IPS-18c (cell line): Measurements from ENCODE around the gene RNF26.

Experiments
- H3K4me3 ChIP-seq: 2 replicates; pipeline ENCODE4 v1.7.0; 2013; ENCODE audit warnings: low read depth, mild to moderate bottlenecking, low read length, moderate library complexity; ENCODE audit not compliant: insufficient read depth
- H3K9me3 ChIP-seq: one replicate; pipeline ENCODE4 v1.6.1; 2013; ENCODE audit warnings: mild to moderate bottlenecking, low read length, moderate library complexity; ENCODE audit not compliant: control insufficient read depth, insufficient read depth

The RNF26 gene

DNA sequence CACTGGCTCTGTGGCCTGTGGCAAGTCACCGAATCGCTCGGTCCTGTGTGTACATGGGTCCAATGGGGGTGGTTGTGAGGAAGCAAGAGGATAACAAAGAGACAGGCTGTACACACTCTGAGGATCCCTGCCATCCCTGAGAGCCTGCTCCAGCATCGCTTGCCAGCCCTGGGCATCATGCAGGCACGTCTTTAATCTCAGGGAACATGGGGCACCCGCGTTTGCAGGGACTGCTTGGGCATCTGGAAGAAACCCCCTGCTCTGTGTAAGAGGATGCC is 7.6 kb downstream of the RNF26 start:
- peaks cover 4% of the 10 kb centered on the region for H3K9me3 ChIP-seq
- H3K4me3 ChIP-seq = no peak overlapping the region

DNA sequence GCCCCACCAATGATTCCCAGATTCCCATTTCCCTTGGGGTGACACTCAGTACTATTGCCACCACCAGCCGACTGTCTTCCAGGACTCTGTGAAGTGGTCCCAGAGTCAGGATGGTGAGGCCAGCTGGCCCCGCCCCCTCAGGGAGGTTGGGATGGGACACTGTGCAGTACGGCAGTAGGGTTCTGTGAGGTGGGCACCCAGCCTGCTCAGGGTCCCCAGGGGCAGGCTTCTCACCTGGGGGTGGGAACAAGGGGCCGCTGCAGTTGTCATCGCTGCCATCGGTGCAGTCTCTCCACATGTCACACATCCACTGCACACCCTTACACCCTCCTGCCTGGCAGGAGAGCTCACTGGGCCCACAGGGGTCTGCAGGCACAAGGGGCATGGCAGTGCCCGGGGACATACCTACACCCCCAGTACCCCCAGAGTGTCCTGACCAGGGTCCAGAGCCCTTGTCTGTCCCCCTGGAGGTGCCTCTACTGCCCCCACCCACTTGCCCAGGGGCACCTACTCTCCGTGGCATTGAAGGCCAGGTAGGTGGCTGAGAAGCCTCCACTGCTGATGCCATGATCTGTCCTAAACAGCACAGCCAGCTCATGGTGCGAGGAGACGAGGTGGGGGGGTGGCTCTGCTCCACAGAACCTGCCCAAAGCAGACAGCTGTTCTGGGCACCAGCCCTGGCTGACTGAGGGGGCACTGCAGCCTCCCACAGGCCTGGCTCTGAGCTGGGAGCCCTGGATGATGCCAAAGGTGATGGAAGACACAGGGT is 8.2 kb downstream of the RNF26 start:
- Histone ChIP-seq H3K9me3 (peaks cover 4% of the 10 kb centered on the region), H3K4me3 (no peak overlapping the region)

DNA sequence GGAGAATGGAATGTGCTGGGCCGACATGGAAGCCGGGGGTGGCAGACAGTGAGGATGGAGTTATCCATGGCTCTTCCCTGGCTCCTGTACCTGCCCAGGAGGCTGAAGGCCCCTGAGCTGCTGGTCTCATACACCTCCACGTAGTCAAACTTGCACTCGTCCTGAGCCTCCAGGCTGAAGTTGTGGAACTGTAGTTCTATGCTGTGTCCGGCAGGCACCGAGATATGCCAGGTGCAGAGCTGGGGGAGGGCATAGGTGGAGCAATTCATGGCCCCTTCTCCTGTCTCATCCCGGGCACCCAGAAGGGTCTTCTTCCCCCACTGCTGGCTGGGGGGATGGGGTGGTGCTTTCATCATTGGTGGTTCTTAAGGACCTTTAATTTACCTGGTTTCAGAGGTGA is 9.4 kb downstream of the RNF26 start:
- H3K9me3 ChIP-seq = peaks cover 4% of the 10 kb centered on the region
- H3K4me3 ChIP-seq = no peak overlapping the region

DNA sequence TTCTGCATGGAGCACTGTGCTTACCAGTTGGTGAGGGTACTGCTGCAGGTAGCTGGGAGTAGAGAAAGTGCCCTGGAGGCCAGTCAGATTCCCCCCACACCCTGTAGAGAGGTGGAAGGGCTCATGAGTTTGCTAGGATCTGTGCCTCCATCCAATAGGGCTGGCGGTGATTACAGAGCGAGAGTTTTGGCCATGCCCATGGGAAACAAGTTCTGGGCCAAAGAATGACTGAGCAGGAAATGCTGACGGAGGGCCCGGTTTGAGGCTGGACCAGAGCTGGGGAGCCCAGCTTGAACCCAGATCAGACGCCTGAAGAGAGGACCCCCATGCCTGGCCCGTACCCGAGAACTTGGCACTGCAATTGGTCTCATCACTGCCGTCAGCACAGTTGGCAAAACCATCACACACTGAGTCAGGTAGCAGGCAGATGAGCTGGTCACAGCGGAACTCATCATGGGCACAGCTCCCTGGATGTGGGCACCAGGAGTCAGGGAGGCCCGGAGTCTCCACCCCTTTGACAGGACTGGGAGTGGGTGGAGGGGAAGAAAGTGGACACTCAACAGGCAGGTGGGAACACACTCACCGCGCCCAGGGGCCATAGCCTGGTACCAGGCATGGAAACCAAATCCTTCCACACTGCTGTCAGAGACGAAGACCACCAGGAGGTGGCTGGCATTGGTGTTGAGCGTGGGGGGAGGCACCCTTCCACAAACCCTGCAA is 10.1 kb downstream of the RNF26 start:
- Histone ChIP-seq H3K9me3 (peaks cover 4% of the 10 kb centered on the region), H3K4me3 (no peak overlapping the region)

DNA sequence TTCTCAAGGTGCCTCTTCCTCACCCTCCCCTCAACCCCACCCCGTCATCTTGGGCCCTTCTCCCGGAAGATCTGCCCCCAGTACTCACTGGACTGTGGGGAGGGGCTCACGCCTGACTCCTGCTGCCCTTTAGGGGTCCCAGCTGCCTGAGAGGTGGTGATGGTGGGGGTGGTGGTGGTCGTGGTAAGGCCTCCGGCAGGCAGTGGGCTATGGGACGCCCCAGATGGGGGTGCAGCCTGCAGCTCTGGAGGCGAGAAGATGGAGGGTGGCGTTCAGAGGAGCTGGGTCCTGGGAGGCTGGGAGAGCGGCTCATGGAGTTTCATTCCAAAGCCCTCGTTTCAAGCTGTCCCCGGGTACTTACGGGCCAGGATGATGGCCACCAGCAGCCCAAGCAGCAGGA is 11.4 kb downstream of the RNF26 start:
- Histone ChIP-seq H3K9me3 (peaks cover 4% of the 10 kb centered on the region), H3K4me3 (no peak overlapping the region)

DNA sequence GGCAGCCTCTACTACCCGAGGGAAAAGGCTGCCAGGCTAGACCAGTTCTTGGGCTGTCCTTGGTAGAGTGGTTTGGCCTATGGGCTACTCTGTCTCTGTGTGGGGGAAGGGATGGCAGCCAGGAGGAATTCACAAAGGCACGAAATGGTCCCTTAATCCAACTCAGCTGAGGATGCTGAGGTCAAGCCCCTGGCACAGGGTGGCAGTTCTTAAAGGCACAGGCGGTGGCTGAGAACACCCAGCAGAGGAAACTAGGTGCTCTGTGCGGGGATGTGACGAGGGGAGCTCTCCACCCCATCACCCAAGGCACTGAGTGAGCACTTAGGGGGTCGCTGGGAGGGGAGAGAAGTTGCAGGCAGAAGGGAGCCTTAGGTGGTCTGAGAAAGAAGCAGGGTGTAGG is 12.3 kb downstream of the RNF26 start, which contains the start of gene MFRP:
TSS of gene MFRP (minus strand) at position 101 of the 400 bp plus-strand sequence. CDS start 192 bp downstream, outside the sequence.
- Histone ChIP-seq H3K4me3 (no peak within 1 kb of the TSS), H3K9me3 (peaks cover 4% of the 10 kb centered on the region)

DNA sequence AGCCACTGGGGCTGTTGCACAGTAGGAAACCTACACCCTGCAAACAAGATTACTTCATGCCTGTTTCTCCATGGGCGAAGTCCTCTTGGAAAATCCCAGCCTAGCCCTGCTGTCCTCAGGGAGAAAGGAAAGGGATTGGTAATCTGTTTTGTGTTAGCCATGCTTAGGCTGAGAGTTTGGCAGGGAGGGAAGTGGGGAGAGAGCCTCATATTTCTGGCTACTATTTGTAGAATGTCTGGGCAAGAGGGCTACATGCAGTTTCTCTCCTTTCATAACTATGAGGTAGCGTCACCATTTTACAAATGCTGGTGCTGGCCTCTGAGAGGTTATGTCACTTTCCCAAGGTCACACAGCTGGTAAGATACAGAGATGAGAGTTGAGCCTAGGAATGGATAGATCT is 12.9 kb downstream of the RNF26 start:
- no peak overlapping the region for H3K4me3 ChIP-seq
- peaks cover 4% of the 10 kb centered on the region for H3K9me3 ChIP-seq

DNA sequence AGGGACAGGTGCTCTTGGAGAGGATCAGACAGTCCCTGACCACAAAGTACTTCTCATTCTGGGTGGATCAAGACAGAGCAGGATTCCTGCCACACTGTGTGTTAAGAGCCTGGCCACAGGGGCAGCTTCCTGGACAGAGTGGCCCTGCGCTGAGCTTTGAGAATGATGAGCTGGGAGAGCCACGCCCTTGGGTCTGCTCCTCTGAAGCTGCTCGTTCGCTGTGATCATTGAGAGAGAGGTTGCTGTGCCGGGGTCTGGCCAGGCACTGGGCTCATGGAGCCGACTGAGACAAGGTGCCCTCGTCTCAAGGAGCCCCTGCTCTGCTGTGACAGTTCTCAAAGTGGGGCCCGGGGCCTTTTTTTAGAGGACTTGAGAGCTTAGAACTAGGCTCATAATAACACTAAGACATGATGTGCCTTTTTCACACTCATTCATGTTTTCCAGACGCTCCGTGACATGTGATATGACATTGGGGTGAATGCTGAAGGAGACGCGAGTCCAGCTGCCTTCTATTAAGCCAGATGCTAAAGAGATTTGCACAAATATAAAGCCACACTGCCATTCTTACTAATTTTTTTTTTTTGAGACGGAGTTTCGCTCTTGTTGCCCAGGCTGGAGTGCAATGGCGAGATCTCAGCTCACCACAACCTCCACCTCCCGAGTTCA is 13.7 kb downstream of the RNF26 start:
- H3K4me3 ChIP-seq = no peak overlapping the region
- H3K9me3 ChIP-seq = peaks cover 4% of the 10 kb centered on the region

DNA sequence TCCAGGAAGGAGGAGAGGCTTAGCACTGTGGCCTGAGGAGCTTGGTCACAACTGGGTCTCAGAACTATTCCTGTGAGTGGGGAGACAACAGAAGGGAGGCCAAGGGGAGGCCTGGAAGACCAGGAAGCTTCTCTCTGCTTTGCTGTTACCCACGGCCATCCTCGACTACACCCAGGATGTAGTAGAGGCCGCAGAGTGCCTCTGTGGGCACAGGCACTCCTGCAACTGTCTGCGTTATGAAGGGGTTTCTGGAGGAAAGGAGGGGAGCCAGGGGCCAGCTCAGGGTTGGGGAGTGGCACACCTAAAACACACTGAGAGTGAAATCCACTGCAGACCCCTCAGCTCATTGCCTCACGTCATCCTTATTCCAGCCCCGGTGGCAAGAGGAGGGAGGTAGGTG is 16.0 kb downstream of the RNF26 start:
- H3K4me3 ChIP-seq = no peak overlapping the region
- H3K9me3 ChIP-seq = peaks cover under 1% of the 10 kb centered on the region

DNA sequence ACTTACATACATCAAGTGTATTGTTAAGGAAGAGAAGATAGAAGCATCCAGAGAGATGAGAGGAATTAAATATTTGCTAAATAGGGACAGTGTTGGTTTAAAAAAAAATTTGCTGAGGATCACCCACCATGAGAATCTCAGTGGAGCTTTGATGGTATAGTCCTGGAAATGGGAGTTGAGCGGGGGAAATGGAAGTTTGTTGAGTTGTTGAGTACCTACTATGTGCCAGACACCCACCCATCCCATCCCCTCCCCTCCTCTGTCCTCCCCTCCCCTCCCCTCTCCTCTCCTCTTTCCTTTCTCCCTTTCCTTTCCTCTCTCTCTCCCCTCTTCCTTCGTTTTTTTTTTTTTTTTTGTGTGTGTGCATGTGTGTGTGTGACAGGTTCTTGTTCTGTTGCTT is 16.9 kb downstream of the RNF26 start:
- Histone ChIP-seq H3K4me3 (no peak overlapping the region), H3K9me3 (no peaks in the 10 kb centered on the region)

DNA sequence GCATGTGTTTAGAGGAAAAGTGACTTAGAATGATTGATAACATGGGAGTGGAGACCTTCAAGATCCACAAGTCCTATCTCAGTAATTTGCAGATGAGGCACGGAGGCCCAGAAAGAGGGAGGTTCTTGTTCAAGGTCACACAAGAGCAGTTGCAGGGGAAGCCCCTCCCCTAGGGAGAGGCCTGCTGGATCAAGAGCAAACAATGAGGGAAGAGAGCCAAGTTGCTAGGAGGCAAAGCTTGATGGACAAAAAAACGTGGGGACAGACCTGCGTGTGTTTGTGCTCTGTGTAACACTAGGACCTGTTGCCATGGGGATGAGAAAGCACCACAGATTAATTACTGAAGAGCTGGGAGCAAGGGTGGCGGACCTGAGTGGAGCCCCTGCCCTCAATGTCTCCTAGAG is 18.5 kb downstream of the RNF26 start:
- Histone ChIP-seq H3K4me3 (no peak overlapping the region), H3K9me3 (no peaks in the 10 kb centered on the region)

DNA sequence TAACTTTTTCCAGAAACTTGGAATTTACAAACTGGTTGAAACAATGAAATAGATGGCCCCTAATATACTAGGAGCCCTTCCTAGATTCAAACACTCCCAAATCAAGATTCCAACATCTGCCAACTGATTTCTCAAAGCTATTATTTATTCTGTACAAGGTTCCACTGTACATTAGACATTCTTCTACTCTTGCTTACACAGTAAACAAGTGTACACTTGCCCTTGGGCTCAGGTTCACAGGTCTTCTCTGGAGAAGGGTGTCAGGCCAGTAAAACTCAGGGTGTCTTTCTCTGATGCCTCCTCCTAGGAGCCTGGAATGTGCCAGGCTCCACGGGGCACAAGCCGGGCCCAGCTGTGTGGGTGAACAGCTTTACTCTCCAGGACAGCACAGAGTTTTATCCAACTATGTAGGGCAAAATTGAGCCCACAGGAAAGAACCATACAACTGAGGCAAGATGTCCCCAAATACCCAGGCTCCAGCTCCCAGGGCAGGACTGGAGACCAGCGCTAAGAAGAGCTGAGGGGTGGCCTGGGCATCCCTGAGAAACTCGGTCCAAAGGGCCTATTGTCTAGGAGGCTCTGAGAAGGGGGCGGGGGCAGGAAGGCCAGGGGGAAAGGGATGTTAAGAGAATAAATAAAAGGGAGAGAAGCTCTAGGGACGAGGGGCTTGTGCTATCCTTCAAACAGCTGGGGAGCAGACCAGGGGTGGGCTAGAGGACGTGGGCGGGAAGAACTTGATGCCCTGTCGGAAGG is 20.9 kb downstream of the RNF26 start:
- no peaks in the 10 kb centered on the region for H3K9me3 ChIP-seq
- H3K4me3 ChIP-seq = no peak overlapping the region

DNA sequence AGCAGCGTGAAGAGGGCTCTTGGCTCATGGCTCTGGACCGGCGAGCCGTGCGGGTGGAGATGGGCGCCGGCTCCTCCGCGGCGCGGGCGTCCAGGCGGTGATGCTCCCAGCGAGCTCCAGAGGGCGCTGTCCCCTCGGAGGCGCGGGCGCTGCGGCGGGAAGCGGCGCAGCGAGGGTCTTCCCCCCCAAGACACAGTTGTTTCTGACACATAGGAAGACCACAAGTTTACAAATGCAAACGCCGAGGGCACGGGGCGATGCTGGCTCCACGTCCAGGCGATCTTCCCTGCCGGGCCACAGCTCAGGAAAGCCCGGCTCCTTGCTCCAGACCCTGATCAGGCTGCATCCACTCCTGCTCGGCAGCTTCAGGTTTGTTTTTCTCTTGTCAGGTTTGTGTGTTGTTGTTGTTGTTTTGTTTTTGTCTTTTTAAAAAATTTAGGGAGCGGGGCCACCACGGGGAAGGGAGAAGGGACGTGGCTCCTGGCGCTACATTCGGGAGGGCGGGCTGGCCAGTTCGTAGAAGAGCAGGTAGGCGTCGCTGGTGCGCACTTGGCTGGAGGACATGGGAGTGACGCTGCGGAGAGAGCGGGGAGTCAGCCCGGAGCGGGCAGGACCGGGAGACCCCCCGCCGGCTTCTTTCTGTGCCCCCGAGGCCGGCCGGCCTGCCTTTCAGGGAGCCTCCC is 22.2 kb downstream of the RNF26 start:
- Histone ChIP-seq H3K4me3 (peak overlapping the region; percentile 57), H3K9me3 (no peaks in the 10 kb centered on the region)

DNA sequence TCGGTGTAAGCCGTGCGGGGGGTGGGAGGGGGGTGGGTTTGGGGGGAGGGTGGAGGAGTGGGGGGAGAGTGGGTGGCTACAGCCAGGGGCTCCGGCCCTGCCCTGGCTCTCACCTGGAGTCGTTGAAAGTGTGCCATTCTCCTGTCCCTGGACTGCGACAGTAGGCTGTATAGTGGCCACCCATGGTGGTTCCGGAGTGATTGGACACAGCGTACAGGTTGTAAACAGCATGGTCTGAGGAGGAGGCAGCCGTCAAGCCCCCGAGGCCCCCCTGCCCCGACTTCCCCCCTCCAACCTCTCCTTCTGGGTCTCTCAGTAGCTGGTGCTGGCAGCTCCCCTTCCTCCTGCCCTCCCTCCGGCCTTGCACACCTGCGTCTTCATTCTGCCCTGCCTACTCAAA is 22.7 kb downstream of the RNF26 start:
- H3K9me3 ChIP-seq = peaks cover 3% of the 10 kb centered on the region
- no peak overlapping the region; the same call in 1 of the 2 replicates for H3K4me3 ChIP-seq

DNA sequence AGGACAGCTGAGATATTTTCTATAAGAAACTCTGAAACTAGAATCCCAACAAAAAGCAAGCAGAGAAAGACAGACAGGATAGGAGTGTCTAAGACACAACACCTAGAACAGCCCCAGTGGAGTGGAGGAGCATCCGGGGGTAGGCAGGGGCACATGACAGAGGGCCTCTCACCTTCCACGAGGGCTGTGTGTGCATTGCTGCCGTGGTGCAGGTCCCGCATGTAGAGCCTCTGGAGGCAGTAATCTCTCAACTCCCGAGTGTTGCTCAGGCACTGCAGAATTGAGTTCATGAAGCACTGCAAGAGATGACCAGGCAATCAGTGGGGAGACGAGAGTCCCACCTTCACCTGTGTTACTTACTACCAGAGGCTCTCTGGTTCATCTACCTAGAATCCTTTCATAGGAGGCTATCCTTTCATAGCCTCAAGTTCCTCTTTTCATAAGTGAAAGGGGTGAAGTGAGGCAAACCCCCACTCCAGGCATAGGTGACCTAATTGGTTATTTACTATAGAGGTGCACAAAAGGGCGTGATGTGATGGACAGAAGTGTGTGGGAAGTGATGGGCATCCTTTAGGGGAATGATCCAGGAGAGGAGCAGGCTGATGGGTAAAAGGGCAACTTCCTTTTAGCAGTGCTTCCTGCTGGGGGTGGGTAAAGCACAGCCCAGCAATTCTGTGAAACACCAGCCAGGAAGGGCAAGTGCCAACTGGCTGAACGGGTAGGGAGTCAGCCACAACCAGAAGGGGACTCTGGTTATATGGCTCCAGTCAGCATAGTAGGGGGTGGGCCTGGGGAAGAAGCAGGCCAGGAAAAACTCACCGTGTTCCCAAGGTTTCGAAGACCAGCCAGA is 25.3 kb downstream of the RNF26 start:
- H3K9me3 ChIP-seq = peaks cover 3% of the 10 kb centered on the region
- H3K4me3 ChIP-seq = no peak overlapping the region

DNA sequence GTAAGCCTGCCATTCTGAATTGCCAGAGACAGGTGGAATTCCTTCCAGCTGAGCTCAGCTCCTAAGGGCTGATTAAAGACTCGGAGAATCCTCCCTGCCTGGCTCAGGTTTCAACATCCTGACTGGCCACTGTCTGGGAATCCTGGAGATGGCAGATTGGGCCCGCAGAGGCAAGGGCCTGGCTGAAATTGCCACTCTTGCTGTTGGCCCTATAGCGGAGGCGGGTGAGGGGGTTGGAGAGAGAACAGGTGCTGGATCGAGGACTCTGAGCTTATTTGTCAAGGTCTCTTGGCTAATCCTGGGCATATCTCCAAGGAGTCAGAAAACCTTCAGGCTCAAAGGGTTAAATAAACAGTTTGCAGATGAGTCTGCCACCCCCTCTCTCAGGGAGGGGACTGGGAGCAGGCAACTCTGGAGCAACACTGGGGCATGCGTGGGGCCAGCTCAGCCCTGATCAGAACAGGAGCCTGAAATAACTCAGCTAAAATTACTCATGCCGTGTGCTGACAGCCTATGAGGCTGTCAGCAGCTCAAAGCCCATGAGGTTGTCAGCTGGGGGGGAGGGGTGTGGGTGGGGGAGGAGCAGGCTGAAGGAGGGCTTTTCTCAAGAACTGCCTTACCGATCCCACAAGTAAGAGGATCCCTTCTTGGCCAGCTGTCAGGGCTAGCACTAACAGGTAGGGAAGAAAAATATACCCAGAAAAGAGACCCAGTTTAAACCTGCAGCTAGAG is 26.9 kb downstream of the RNF26 start:
- peaks cover 3% of the 10 kb centered on the region for H3K9me3 ChIP-seq
- H3K4me3 ChIP-seq = peak overlapping the region; percentile 24; the same call in 1 of the 2 replicates
